ACC112 (cell line): ENCODE results near the gene DERL2.
"Not testable (repeated sequence)": the region's sequence is repeated elsewhere in the genome, so short reads cannot be mapped to it uniquely, and the experiment has no call there.

Experiments
- H2AFZ ChIP-seq: fragments of 200-600 bp; sonication (generic); one replicate; pipeline ENCODE4 v1.6.0; 2017; ENCODE audit warnings: antibody characterized with exemption, low read length; ENCODE audit not compliant: unreplicated experiment
- H3K27ac ChIP-seq: fragments of 200-600 bp; sonication (generic); 2 replicates; pipeline ENCODE4 v1.5.1; 2014; ENCODE audit warnings: low read depth, mild to moderate bottlenecking, antibody characterized with exemption, low read length, moderate library complexity
- H3K27me3 ChIP-seq: fragments of 200-600 bp; sonication (generic); 2 replicates; pipeline ENCODE4 v1.6.1; 2014; ENCODE audit warnings: mild to moderate bottlenecking, antibody characterized with exemption, low read length, moderate library complexity, mixed read lengths; ENCODE audit not compliant: insufficient read depth
- H3K36me3 ChIP-seq: fragments of 200-600 bp; sonication (generic); 2 replicates; pipeline ENCODE4 v1.6.1; 2016; ENCODE audit warnings: mild to moderate bottlenecking, antibody characterized with exemption, low read length, moderate library complexity, mixed read lengths; ENCODE audit not compliant: insufficient read depth
- H3K4me1 ChIP-seq: fragments of 200-600 bp; sonication (generic); one replicate; pipeline ENCODE4 v1.6.1; 2016; ENCODE audit warnings: low read length, mixed read lengths; ENCODE audit not compliant: insufficient read depth, unreplicated experiment, control insufficient read depth
- H3K4me3 ChIP-seq: fragments of 200-600 bp; sonication (generic); 2 replicates; pipeline ENCODE4 v1.5.1; 2014; ENCODE audit warnings: mild to moderate bottlenecking, low read depth, low read length
- H3K79me2 ChIP-seq: fragments of 200-600 bp; sonication (generic); one replicate; pipeline ENCODE4 v1.6.0; 2016; ENCODE audit warnings: low read length; ENCODE audit not compliant: control insufficient read depth, unreplicated experiment, insufficient read depth

DERL2 gene

DNA sequence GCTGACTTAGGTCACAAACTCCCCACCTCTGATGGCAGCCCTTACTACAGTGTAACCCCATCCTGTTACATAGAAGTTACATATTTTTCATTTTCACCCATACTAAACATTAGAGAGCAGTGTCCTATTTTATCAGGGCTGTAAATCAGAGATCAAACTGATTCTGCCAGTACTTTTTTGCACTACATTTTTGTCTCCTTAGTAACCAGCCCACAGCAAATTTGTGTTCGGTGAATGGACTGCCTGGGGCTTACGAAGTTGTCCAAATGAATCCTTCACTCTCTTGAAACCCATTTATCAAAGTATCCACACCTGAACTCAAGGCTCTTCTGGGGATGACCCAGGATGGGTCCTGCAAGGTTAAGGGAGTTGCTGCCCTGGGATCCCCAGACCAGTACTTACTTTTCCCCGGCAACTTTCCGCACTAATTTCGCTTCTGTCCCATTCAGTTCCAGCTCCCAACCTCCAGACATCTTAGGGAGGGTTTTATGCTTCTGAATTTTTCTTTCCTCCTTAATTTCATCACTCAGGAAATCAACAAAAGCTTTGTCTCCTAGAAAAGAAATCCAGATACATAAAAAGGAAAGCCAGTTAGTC, 48.2 kb downstream of the DERL2 start:
- H3K4me3 ChIP-seq: peak overlapping the region; percentile 88
- peaks cover 25% of the 10 kb centered on the region for H3K36me3 ChIP-seq
- peak overlapping the region; percentile 11 for H3K27ac ChIP-seq

DNA sequence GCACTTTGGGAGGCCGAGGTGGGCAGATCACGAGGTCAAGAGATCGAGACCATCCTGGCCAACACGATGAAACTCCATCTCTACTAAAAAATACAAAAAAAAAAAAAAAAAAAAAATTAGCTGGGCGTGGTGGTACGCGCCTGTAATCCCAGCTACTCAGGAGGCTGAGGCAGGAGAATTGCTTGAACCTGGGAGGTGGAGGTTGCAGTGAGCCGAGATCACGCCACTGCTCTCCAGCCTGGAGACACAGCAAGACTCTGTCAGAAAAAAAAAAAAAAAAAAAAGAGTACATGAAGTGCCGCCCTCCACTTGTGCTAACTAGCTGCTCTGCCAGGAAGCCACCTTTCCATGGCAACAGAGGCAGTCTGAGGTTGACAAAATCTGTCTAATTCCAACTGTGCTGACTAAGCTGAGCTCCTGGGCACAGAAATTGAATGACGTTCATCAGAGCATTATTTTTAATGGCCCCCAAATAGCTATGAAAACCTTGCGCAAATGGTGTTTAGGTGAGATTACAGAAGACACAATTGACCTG, 50.1 kb downstream of the DERL2 start:
- H2AFZ ChIP-seq, H3K27me3 ChIP-seq: not testable (repeated sequence)
- peaks cover 32% of the 10 kb centered on the region for H3K36me3 ChIP-seq

More for the DNA sequence above, 48.2 kb downstream of the DERL2 start:
- Histone ChIP-seq H2AFZ (peak overlapping the region; percentile 4), H3K79me2 (peaks cover 40% of the 10 kb centered on the region), H3K4me1 (peaks cover 25% of the 10 kb centered on the region), H3K27me3 (no peaks in the 10 kb centered on the region)

DNA sequence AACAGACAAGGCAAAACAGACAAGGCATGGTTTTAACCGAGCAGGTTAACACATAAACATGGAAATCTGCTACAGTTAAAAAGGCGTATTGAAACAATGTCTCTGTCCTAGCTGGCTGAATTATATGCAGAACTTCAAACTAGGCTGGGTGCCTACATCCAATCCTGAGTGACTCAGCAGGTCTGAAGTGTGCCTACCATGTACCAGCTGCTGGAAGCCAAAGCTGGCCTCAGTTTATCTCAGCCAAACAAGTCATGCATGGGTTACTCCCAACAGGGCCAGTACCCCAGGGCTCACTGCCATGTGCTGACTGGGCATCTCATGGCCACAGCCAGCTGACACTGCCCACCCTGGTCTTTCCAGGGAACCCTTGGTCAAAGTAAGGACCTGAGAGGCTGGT, 51.0 kb downstream of the DERL2 start:
- Histone ChIP-seq H3K36me3 (peaks cover 32% of the 10 kb centered on the region), H3K4me1 (peaks cover 25% of the 10 kb centered on the region), H3K4me3 (no peak overlapping the region), H3K27me3 (no peaks in the 10 kb centered on the region), H3K27ac (no peak overlapping the region), H2AFZ (no peak overlapping the region), H3K79me2 (peaks cover 40% of the 10 kb centered on the region)

More for the DNA sequence above, 50.1 kb downstream of the DERL2 start:
- not testable (repeated sequence) for H3K27ac ChIP-seq, H3K4me3 ChIP-seq
- peaks cover 40% of the 10 kb centered on the region for H3K79me2 ChIP-seq
- peaks cover 25% of the 10 kb centered on the region for H3K4me1 ChIP-seq

DNA sequence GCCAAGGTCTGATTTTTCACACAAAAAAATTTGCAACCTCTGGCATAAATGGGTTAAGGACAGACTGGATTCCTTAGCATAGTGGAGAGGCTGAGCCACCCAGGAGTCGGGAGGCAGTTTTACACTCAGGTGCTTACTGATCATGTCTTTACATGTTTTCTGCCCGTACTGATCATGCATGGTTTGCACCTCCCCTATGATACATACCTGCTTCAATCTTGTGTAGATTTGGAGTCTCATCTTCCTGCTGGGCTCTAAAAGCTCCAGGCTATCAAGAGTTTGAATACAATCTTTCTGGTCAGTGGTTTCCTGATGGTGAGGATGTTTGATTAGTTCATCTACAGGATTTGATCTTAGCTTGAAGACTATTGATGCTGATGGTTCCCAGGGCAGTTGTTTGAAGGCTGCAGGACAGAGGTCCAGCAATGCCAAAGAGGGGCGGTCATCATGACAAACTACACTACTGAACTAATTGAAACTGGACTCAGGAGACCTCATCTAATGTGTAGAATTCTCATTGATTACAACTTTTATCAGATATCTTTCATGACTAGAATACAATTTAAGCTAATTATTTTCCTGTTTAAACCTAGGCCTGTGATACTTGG, 53.9 kb downstream of the DERL2 start:
- H2AFZ ChIP-seq: no peak overlapping the region
- no peak overlapping the region for H3K4me3 ChIP-seq
- no peak overlapping the region for H3K27ac ChIP-seq
- H3K4me1 ChIP-seq: peaks cover 12% of the 10 kb centered on the region
- H3K36me3 ChIP-seq: peaks cover 49% of the 10 kb centered on the region
- no peaks in the 10 kb centered on the region for H3K27me3 ChIP-seq
- H3K79me2 ChIP-seq: peaks cover 23% of the 10 kb centered on the region

DNA sequence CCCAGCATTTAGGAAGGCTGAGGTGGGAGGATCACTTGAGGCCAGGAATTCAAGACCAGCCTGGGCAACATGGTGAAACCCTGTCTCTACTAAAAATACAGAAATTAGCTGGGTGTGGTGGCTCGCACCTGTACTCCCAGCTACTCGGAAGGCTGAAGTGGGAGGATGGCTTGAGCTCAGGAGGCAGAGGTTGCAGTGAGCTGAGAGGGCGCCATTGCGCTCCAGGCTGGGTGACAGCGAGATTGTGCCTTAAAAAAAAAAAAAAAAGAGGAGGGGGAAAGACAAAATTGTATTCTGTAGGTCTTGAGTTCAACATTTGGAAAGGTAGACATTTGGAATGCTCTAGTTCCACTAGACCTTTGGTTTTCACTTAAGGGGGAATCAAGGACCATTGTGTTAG, 54.7 kb downstream of the DERL2 start:
- not testable (repeated sequence) for H3K27ac ChIP-seq, H2AFZ ChIP-seq, H3K4me3 ChIP-seq, H3K27me3 ChIP-seq, H3K4me1 ChIP-seq
- Histone ChIP-seq H3K36me3 (peaks cover 46% of the 10 kb centered on the region), H3K79me2 (peaks cover 14% of the 10 kb centered on the region)

DNA sequence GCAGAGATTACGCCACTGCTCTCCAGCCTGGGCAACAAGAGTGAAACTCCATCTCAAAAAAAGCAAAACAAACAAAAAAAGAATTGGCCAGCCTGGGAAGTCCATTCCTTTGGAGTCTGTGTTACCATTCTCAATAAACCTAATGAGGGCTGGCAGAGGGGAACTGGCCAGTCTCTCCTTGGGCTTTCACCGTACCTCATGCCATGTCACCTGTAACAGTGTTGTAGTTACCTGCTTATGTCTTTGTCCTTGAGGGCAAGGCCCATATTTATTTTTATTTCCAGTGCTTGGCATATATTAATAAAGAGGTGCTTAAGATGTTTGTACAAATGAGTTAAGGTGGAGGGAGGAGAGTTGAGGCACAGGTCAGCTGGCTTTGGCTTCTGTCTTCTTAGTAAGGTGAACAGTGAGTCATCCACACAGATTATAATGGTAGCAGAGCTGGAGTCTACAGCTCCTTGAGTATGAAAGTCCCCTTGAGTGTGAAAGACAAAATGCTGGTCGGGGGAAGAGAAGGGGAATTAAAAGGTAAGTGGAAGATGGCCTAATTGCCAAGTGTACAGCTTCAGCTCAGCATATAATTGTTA, 55.5 kb downstream of the DERL2 start:
- Histone ChIP-seq H3K27me3 (no peaks in the 10 kb centered on the region), H3K4me3 (no peak overlapping the region), H3K36me3 (peaks cover 49% of the 10 kb centered on the region), H3K79me2 (peaks cover 10% of the 10 kb centered on the region), H3K27ac (no peak overlapping the region), H3K4me1 (peaks cover 4% of the 10 kb centered on the region), H2AFZ (no peak overlapping the region)

DNA sequence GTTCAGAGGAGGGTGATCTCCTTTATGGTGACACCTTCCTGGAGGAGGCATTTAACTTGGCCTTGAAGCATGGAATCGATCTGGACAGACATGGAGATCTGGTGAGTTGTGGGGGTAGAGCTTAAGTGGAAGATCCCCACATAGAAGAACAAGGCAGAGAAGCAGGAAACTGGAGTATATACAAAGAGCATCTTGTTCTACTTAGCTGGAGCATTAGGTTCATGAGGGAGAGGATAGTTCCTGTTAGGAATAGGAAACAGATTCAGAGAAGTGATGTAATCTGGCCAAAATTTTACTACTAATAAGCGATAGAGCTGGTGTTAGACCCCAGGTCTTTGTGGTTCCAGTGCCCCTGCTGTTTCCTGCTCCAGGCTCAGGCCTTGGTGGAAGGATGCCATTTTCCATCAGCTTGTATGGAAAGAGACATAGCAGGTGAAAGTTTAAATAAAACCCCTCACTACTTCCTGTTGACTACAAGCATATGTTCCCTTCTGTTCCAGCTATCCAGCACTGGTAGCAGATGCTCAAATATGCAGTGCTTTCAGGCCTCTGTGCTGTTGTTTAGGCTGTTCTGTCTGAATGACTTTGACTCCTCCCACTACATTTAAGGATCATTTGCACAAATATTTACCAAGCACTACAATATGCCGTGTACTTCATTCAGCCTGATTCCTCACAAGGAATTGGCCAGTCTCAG, 56.6 kb downstream of the DERL2 start:
- H3K4me1 ChIP-seq: no peaks in the 10 kb centered on the region
- no peak overlapping the region for H2AFZ ChIP-seq
- H3K27ac ChIP-seq: no peak overlapping the region
- H3K36me3 ChIP-seq: peaks cover 52% of the 10 kb centered on the region
- no peak overlapping the region for H3K4me3 ChIP-seq
- H3K79me2 ChIP-seq: no peaks in the 10 kb centered on the region
- no peaks in the 10 kb centered on the region for H3K27me3 ChIP-seq

DNA sequence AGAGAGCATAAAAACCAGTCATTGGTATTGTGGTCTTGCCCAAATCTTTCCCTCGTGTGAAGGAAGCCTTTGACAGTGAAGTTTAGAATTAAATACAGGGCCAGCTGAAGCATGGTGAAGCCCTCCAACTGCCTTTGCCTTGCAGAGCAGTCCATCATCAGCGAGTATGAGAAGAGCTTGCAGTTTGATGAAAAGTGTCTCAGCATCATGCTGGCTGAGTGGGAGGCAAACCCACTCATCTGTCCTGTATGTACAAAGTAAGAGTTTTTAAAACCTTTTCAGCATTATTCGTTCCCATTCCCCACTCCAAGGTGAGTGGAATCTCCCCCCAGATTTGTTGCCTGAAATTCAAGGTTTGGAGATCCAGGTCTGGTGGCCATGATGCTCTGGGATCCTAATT, 60.2 kb downstream of the DERL2 start:
- Histone ChIP-seq H3K4me3 (no peak overlapping the region), H3K27ac (no peak overlapping the region), H2AFZ (no peak overlapping the region), H3K79me2 (peaks cover 8% of the 10 kb centered on the region), H3K36me3 (peaks cover 40% of the 10 kb centered on the region), H3K4me1 (peaks cover 23% of the 10 kb centered on the region), H3K27me3 (no peaks in the 10 kb centered on the region)

DNA sequence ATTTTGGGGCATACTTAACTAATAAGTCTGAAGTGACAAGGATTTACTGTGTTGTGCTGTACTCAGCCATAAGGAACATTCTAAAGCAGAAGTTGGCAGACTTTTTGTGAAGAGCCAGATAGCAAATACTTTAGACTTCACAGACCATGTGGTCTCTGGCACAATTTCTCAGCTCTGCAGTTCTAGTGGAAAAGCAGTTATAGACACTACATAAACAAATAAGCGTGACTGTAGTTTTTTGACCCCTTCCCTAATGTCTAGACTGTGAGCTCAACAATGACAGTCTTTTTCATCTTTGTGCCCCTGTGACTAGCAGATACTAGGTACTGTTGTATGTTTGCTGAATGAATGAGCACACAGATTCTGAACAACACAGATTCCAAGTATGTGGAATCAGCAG, 61.1 kb downstream of the DERL2 start:
- Histone ChIP-seq H3K4me3 (no peak overlapping the region), H2AFZ (no peak overlapping the region), H3K27me3 (no peaks in the 10 kb centered on the region), H3K27ac (no peak overlapping the region), H3K36me3 (peaks cover 40% of the 10 kb centered on the region), H3K4me1 (peaks cover 24% of the 10 kb centered on the region), H3K79me2 (peaks cover 15% of the 10 kb centered on the region)

DNA sequence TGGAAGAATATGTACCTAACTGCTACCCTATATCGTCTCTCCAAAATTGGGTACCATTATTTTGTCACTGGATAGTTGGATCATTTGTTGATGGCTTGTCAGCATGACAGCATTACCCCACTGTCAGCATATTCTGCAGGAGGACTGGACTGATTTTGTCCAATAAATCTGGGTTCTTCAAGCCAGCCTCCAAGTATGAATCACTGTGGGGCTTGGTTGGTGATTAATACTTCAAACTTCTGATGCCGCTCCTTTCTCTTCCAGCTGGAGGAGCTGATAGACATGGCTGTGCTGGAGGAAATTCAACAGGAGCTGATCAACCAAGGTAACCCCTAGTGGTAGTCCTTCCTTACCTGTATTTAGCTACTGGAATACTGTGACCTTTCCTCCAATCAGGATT, 63.5 kb downstream of the DERL2 start:
- H2AFZ ChIP-seq: no peak overlapping the region
- peaks cover 24% of the 10 kb centered on the region for H3K4me1 ChIP-seq
- H3K36me3 ChIP-seq: peaks cover 23% of the 10 kb centered on the region
- H3K27ac ChIP-seq: no peak overlapping the region
- H3K27me3 ChIP-seq: no peaks in the 10 kb centered on the region
- peak overlapping the region; percentile 20 for H3K4me3 ChIP-seq
- H3K79me2 ChIP-seq: peaks cover 32% of the 10 kb centered on the region
